ENCODE results near the gene NLRC5. TPM values are rescaled to one million over a fixed set of nuclear protein-coding genes. Genes with fewer than 3 reads are reported as not detected.

NLRC5 gene
- total RNA-seq, 2 donors from 2014 or later = 0.64 to 0.97 TPM

GRCh38 chr16:57017251-57017650 is 27.9 kb downstream of the NLRC5 start:
- Mint-ChIP-seq H3K27ac (no peak overlapping the region), H3K4me3 (no peak overlapping the region), H3K27me3 (ENCODE audit: insufficient read depth) (peaks cover 3% of the 10 kb centered on the region), H3K36me3 (ENCODE audit: low read depth) (no peaks in the 10 kb centered on the region), H3K9me3 (no peaks in the 10 kb centered on the region), H3K4me1 (peaks cover 2% of the 10 kb centered on the region)
- TF ChIP-seq CTCF (conservative IDR thresholded peaks at IDR 0.05) = no peak
- Histone ChIP-seq H3K9me3 (ENCODE audit: control insufficient read depth, low read length) (no peaks in the 10 kb centered on the region), H3K9ac (ENCODE audit: extremely low read depth, low read length, poor library complexity, severe bottlenecking) (no peak overlapping the region), H3K4me3 (ENCODE audit: low read length) (no peak overlapping the region), H3K36me3 (ENCODE audit: control insufficient read depth, insufficient read depth, low read length) (no peaks in the 10 kb centered on the region), H3K4me1 (ENCODE audit: control insufficient read depth, insufficient read depth, low read length) (no peaks in the 10 kb centered on the region), H3K27me3 (ENCODE audit: control insufficient read depth, insufficient read depth, low read length, poor library complexity, severe bottlenecking) (no peaks in the 10 kb centered on the region), H3K27ac (ENCODE audit: low read depth, low read length) (no peak overlapping the region)
- WGBS, 2 experiments (ENCODE audit: insufficient coverage in 1 of 2, insufficient read length in 1 of 2) = 100% methylated on average over 1 of the region's 1 CpG
- no peak for DNase-seq

GRCh38 chr16:57019746-57020145 is 30.4 kb downstream of the NLRC5 start:
- Histone ChIP-seq H3K36me3 (ENCODE audit: control insufficient read depth, insufficient read depth, low read length) (no peaks in the 10 kb centered on the region), H3K27me3 (ENCODE audit: control insufficient read depth, insufficient read depth, low read length, poor library complexity, severe bottlenecking) (no peaks in the 10 kb centered on the region), H3K9ac (ENCODE audit: extremely low read depth, low read length, poor library complexity, severe bottlenecking) (no peak overlapping the region), H3K4me3 (ENCODE audit: low read length) (no peak overlapping the region), H3K27ac (ENCODE audit: low read depth, low read length) (no peak overlapping the region), H3K4me1 (ENCODE audit: control insufficient read depth, insufficient read depth, low read length) (no peaks in the 10 kb centered on the region), H3K9me3 (ENCODE audit: control insufficient read depth, low read length) (no peaks in the 10 kb centered on the region)
- peaks cover 2% of the 10 kb centered on the region for H3K4me1 Mint-ChIP-seq
- WGBS, 2 experiments (ENCODE audit: insufficient coverage in 1 of 2, insufficient read length in 1 of 2) = 78 to 83% methylated on average over 1 to 2 of the region's 2 CpGs
- no peak overlapping the region for H3K4me3 Mint-ChIP-seq
- no peak overlapping the region for H3K27ac Mint-ChIP-seq
- no peaks in the 10 kb centered on the region for H3K36me3 Mint-ChIP-seq (ENCODE audit: low read depth)
- H3K9me3 Mint-ChIP-seq = no peaks in the 10 kb centered on the region
- H3K27me3 Mint-ChIP-seq (ENCODE audit: insufficient read depth) = peaks cover 3% of the 10 kb centered on the region
- TF ChIP-seq CTCF (conservative IDR thresholded peaks at IDR 0.05) = no peak
- no peak for DNase-seq

- no peaks in the 10 kb centered on the region for H3K9me3 Mint-ChIP-seq
- Histone ChIP-seq H3K36me3 (ENCODE audit: control insufficient read depth, insufficient read depth, low read length) (no peaks in the 10 kb centered on the region), H3K27ac (ENCODE audit: low read depth, low read length) (no peak overlapping the region), H3K9ac (ENCODE audit: extremely low read depth, low read length, poor library complexity, severe bottlenecking) (no peak overlapping the region), H3K9me3 (ENCODE audit: control insufficient read depth, low read length) (no peaks in the 10 kb centered on the region), H3K4me3 (ENCODE audit: low read length) (no peak overlapping the region), H3K4me1 (ENCODE audit: control insufficient read depth, insufficient read depth, low read length) (no peaks in the 10 kb centered on the region), H3K27me3 (ENCODE audit: control insufficient read depth, insufficient read depth, low read length, poor library complexity, severe bottlenecking) (no peaks in the 10 kb centered on the region)
- WGBS, 2 experiments (ENCODE audit: insufficient coverage in 1 of 2, insufficient read length in 1 of 2) = 86 to 92% methylated on average over 8 of the region's 8 CpGs
- H3K4me1 Mint-ChIP-seq = peaks cover 2% of the 10 kb centered on the region
- DNase-seq = no peak
- H3K36me3 Mint-ChIP-seq (ENCODE audit: low read depth) = no peaks in the 10 kb centered on the region
- no peak overlapping the region for H3K27ac Mint-ChIP-seq
- H3K27me3 Mint-ChIP-seq (ENCODE audit: insufficient read depth) = peaks cover 3% of the 10 kb centered on the region
- H3K4me3 Mint-ChIP-seq = no peak overlapping the region
- TF ChIP-seq CTCF (conservative IDR thresholded peaks at IDR 0.05) = no peak
Measured at GRCh38 chr16:57020651-57021050, 31.3 kb downstream of the NLRC5 start.

Data from endodermal cell (in vitro differentiated cells).